KMS-11 (cell line): ENCODE results near the gene DDB1.

ENCODE experiments used
- H2AFZ ChIP-seq: fragments of 200-600 bp; sonication (generic); 2 replicates; pipeline ENCODE4 v1.6.1; 2016; ENCODE audit warnings: antibody characterized with exemption, mixed run types, low read depth
- H3K27ac ChIP-seq: fragments of 200-600 bp; sonication (generic); 2 replicates; pipeline ENCODE4 v1.6.1; 2016; ENCODE audit warnings: mild to moderate bottlenecking, mixed run types
- H3K27me3 ChIP-seq: fragments of 200-600 bp; sonication (generic); 2 replicates; pipeline ENCODE4 v1.6.1; 2017; ENCODE audit warnings: mild to moderate bottlenecking, low read depth, mixed run types, moderate library complexity; ENCODE audit not compliant: insufficient read depth
- H3K36me3 ChIP-seq: fragments of 200-600 bp; sonication (generic); 2 replicates; pipeline ENCODE4 v1.6.1; 2017; ENCODE audit warnings: mild to moderate bottlenecking, mixed run types; ENCODE audit not compliant: insufficient read depth
- H3K4me1 ChIP-seq: fragments of 200-600 bp; sonication (generic); 2 replicates; pipeline ENCODE4 v1.6.1; 2016; ENCODE audit warnings: mild to moderate bottlenecking, low read depth, mixed run types; ENCODE audit not compliant: poor library complexity, severe bottlenecking
- H3K4me2 ChIP-seq: fragments of 200-600 bp; sonication (generic); 2 replicates; pipeline ENCODE4 v1.7.0; 2016; ENCODE audit warnings: mild to moderate bottlenecking, mixed run types
- H3K4me3 ChIP-seq: fragments of 200-600 bp; sonication (generic); IDR thresholded peaks from 2 replicates; pipeline ENCODE4 v1.6.1; 2017; ENCODE audit warnings: low read depth, low read length, mixed read lengths; ENCODE audit not compliant: insufficient read depth
- H3K79me2 ChIP-seq: fragments of 200-600 bp; sonication (generic); 2 replicates; pipeline ENCODE4 v1.6.1; 2016; ENCODE audit warnings: low read depth, mixed run types; ENCODE audit not compliant: insufficient read depth
- H3K9ac ChIP-seq: fragments of 200-600 bp; sonication (generic); 2 replicates; pipeline ENCODE4 v1.6.1; 2016; ENCODE audit warnings: mild to moderate bottlenecking, mixed run types
- H4K20me1 ChIP-seq: fragments of 200-600 bp; sonication (generic); 2 replicates; pipeline ENCODE4 v1.6.1; 2016; ENCODE audit warnings: mild to moderate bottlenecking, mixed run types; ENCODE audit not compliant: insufficient read depth
- CTCF ChIP-seq: fragments of 200-600 bp; sonication (generic); conservative IDR thresholded peaks from 2 replicates; pipeline ENCODE4 v1.6.1; 2017; ENCODE audit warnings: low read depth, mild to moderate bottlenecking, antibody characterized with exemption, low read length, moderate library complexity, mixed read lengths

DDB1 gene

DNA sequence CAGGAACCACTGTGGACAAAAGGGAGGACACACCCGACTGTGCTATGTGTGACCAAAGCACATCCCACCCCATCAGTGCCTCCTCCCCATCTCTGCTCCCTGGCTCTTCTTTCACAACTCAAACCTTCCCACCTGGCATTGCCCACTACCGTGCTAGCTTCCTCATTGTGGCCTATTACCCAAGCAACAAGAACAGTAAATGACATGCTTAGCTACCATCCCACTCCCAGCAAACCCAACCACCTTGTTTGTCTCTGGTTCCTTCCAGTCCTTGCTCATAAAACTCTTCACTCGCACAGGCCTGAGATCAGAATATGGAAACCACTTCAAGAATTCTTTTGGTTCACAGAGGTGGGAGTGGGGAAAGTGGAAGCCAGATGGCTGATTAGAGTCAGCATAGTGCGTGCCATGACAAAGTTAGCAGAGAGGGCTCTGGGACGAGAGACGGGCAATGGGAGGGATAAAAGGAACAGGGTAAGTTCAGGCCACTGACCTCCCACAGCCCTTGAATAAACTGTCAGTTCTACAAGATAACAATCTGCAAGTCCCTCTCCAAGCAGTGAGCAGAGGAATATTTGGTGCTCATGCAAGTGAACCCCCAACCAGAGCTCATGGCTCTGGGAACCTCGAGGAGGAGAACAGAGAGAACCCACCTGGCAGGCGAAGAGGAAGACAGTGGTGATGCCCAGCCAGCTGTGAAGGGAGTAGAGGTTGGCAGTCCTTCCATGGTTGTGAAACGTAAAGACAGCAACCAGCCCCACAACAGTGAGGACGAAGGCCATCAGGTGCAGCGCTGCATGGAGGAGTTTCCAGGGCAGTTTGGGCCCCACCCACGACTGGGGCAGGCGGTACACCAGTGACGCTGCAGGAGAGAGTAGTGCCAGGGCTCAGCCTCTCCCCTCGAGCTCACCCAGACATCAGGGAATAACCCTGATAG, 20.5 kb upstream of the DDB1 start:
- Histone ChIP-seq H3K36me3 (no peaks in the 10 kb centered on the region), H2AFZ (no peak overlapping the region), H3K79me2 (no peaks in the 10 kb centered on the region), H3K4me2 (no peak overlapping the region), H3K27me3 (no peaks in the 10 kb centered on the region), H3K27ac (no peak overlapping the region), H3K4me3 (no peak overlapping the region), H4K20me1 (no peaks in the 10 kb centered on the region), H3K4me1 (peaks cover 6% of the 10 kb centered on the region), H3K9ac (no peak overlapping the region)
- TF ChIP-seq CTCF: no peak

DNA sequence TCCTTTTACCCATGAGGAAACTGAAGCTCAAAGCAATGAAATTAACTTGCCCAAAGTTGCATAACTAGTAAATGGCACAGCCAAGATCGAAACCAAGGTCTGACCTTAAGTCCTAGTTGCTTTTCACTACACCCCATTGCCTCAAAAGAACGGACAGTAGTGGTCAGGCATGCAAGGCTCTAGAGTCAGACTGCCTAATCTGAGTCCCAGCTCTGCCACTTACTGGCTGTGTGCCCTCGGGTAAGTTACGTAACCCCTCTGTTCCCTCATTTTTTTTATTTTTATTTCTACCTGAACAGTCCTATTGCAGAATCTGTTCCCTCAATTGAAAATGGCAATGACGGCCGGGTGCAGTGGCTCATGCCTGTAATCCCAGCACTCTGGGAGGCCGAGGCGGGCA, 19.1 kb upstream of the DDB1 start:
- Histone ChIP-seq H3K27ac (no peak overlapping the region), H3K79me2 (no peaks in the 10 kb centered on the region), H3K4me2 (no peak overlapping the region), H3K27me3 (no peaks in the 10 kb centered on the region), H3K36me3 (no peaks in the 10 kb centered on the region), H3K9ac (no peak overlapping the region), H3K4me1 (no peaks in the 10 kb centered on the region), H2AFZ (no peak overlapping the region), H3K4me3 (no peak overlapping the region), H4K20me1 (no peaks in the 10 kb centered on the region)
- no peak for TF ChIP-seq CTCF

DNA sequence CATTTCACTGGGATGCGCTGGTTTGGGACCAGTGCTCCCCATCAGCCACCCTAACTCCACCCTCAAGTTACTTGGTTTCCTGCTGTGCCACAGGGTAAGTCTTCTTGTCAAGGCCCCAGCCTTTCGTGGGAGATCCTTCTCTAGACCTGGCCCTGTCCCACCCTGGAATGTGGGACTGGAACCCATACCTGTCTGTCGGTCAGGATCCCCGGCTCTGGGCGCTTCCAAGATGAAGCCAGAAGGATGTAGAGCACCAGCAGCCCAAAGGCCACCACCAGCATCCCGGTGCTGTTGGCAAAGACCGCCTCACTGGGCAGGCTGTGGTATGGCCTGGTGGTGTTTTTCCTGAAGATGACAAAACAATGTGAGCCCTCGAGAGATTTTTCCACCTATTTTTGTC, 17.9 kb upstream of the DDB1 start:
- Histone ChIP-seq H3K79me2 (no peaks in the 10 kb centered on the region), H2AFZ (no peak overlapping the region)
- TF ChIP-seq CTCF: no peak

GRCh38 chr11:61350336-61350735, 17.4 kb upstream of the DDB1 start:
- Histone ChIP-seq H3K27ac (no peak overlapping the region), H3K36me3 (no peaks in the 10 kb centered on the region), H3K27me3 (no peaks in the 10 kb centered on the region), H2AFZ (no peak overlapping the region), H4K20me1 (no peaks in the 10 kb centered on the region), H3K4me3 (no peak overlapping the region), H3K79me2 (no peaks in the 10 kb centered on the region), H3K9ac (no peak overlapping the region), H3K4me1 (no peaks in the 10 kb centered on the region), H3K4me2 (no peak overlapping the region)
- no peak for TF ChIP-seq CTCF

More for the DNA sequence above, 17.9 kb upstream of the DDB1 start:
- H4K20me1 ChIP-seq: no peaks in the 10 kb centered on the region
- no peak overlapping the region for H3K9ac ChIP-seq
- no peaks in the 10 kb centered on the region for H3K36me3 ChIP-seq
- no peaks in the 10 kb centered on the region for H3K4me1 ChIP-seq
- H3K27me3 ChIP-seq: no peaks in the 10 kb centered on the region
- no peak overlapping the region for H3K27ac ChIP-seq
- no peak overlapping the region for H3K4me2 ChIP-seq
- no peak overlapping the region for H3K4me3 ChIP-seq
